HG02623 (cell line): Measurements from ENCODE around the gene MYO5C.

Experiments
- ATAC-seq: cut with Tn5 transposase; IDR thresholded peaks from one replicate; pipeline ENCODE4 v1.9.1; 2021; ENCODE audit warnings: moderate library complexity; ENCODE audit not compliant: unreplicated experiment

Gene MYO5C, protein sequence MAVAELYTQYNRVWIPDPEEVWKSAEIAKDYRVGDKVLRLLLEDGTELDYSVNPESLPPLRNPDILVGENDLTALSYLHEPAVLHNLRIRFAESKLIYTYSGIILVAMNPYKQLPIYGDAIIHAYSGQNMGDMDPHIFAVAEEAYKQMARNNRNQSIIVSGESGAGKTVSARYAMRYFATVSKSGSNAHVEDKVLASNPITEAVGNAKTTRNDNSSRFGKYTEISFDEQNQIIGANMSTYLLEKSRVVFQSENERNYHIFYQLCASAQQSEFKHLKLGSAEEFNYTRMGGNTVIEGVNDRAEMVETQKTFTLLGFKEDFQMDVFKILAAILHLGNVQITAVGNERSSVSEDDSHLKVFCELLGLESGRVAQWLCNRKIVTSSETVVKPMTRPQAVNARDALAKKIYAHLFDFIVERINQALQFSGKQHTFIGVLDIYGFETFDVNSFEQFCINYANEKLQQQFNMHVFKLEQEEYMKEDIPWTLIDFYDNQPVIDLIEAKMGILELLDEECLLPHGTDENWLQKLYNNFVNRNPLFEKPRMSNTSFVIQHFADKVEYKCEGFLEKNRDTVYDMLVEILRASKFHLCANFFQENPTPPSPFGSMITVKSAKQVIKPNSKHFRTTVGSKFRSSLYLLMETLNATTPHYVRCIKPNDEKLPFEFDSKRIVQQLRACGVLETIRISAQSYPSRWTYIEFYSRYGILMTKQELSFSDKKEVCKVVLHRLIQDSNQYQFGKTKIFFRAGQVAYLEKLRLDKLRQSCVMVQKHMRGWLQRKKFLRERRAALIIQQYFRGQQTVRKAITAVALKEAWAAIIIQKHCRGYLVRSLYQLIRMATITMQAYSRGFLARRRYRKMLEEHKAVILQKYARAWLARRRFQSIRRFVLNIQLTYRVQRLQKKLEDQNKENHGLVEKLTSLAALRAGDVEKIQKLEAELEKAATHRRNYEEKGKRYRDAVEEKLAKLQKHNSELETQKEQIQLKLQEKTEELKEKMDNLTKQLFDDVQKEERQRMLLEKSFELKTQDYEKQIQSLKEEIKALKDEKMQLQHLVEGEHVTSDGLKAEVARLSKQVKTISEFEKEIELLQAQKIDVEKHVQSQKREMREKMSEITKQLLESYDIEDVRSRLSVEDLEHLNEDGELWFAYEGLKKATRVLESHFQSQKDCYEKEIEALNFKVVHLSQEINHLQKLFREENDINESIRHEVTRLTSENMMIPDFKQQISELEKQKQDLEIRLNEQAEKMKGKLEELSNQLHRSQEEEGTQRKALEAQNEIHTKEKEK (N-terminal part only)

DNA sequence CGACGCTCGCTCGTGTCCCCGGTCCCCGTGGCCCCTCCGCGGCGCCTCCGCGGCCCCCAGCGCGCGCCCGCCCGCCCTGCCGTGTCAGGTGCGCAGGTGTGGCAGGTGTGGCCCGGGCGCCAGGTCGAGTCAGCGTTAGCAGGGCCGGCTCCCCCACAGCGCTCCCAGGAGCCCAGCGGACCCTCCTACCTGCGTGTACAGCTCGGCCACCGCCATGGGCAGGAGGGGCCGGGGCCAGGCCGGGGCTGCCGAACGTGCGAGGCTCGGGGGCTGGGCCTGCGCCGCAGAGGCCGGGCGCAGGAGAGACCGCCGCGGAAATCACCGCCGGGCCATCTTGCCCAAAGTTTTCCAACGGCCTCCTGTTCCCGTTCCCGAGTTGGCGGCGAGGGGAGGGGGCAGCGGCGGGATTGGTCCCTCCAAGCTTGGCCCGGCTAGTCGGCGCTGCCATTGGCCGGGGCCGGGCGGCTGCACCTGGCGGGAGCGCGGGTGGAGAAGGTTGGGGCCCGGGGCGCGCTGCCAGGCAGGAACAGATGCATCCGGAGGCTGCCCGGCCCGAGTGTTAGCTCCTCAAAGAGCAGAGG lies at the start of gene MYO5C:
TSS of gene MYO5C (minus strand) at position 384 of the 581 bp plus-strand sequence. CDS start at position 216, 168 bp downstream.
- no peak for ATAC-seq

DNA sequence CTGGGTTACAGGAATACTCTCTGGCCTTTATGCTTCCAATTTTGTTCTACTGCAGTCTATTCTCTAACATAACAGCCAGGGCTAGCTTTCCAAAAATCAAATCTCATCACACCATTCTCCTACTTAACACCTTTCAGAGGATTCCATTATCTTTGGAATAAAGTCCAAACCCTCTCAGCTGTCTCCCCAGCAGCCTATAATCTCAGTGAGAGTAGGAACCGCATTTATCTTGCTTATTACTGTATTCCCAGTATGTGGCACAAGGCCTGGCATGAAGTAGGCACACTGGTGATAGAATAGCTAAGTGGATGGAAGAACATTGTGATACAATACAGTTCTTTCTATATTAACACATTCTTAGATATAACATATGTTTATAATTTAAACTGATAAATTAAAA lies 49.0 kb upstream of the MYO5C start:
- ATAC-seq = no peak

DNA sequence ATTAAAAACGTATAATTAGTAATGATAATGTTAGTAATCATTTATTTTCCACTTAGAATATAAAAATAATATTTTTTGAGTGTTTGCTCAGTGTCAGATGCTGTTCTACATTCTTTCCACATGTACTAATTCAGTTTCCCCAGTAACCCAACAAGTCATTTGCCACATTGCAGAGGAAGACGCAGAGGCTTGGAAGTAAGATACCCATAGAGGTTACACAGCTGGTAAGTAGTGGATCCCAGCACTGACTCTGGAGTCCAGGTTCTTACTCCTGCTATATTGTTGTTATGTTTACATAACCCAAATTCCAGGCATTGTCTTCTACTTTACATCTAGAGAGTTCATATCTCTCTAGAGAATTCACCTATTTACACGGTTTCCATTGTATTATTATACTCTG lies 48.2 kb upstream of the MYO5C start:
- no peak for ATAC-seq

DNA sequence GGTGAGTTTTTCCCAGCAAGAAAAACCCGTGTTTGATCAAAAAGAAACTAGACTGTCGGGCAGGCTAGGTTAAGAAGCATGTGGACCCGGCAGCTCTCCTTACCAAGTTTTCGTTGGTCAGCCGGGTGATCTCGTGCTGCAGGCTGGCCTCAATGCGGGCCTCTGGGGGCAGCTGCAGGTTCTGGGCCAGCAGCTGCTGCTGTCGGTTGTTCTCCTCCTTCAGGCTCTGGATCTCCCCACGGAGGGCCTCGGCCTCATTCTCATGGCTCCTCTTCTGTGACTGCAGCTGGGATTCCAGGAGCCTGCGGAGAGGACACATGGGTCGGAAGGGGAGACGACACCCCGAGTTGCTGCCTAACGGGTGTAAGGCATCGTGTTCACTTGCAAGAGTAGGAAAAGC lies 44.5 kb upstream of the MYO5C start:
- no peak for ATAC-seq

DNA sequence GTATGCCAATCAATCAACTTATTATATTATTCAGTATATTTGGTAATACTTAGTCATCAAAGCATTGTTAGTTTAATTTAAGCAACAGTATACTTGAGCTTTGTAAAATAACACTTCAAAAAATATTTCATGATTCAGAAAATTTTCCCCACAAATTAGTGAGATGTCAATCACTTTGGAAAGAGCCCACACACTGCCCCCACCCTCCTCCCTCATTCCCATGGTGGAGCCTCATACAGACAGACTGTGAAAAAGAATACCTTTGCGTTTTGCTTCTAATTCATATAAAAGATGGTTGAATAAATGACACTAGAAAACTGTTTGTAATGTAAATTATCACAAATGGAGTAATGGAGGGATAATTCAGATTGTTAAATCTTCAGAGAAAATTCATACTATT lies 43.3 kb upstream of the MYO5C start:
- no peak for ATAC-seq

DNA sequence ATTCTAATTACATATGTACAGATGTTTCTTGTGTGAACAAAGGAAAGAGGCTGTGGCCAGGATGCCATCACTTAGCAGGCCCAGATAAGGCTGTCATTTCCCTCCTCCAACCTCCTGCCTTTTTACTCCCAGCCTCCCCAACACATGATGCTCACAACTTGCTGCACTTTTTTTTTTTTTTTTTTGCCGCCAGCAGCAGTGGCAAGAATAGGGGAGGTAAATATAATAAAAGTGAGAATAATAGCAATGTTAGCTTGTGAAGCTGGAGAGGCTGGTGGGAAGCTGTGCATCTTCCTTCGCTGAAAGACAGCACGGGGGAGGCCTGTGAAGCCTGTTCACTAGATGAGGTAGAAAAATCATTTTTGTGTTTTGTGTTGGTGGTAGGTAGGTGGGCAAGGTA lies 42.5 kb upstream of the MYO5C start:
- no peak for ATAC-seq

DNA sequence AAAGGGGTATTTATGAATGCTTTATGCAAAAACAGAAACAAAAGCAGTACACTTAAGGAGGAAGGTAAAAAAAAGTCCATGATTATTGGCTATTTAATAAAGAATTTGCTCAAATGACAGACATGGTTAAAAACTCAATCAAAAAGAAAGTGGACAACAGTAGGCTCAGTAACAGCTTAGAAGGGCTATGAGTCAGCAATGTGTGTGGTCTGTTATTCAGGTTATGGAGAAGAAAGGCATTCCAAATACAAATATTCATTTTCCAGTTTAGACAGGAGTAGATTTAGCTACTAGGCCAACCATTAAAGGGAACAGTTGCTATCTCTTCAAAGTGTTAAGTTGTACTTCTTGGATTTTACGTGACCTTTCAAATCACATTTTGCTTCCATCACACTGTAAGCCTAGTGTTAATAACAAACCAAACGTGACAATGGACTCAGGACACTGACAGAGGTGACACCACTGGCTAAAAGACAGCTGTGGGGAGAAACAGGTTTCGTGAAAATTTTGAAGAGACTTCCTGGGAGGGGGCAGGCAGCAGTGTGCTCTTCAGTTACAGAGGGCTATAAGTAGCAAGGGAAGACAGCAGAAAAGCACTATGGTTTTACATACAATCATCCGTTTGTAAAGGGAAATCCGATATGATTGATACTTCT lies 41.7 kb upstream of the MYO5C start:
- no peak for ATAC-seq

DNA sequence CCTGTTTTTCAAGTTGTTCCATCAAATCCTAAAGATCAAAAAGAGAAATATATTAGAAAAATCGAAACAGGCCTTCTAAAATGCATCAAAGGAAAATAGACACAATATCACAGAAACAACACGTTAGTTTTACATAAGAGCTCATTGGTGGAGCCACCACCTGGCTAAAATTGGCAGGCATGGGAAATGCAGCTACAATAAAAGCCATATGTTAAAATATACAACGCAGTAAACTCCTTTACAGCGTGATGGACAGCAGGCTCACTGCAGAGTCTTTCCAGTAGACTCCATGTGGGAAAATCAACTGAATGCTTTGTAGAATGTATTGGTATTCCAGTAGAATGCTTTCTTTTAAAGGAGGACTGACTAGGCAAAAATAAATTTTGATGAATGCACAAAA lies 40.9 kb upstream of the MYO5C start:
- ATAC-seq = no peak

DNA sequence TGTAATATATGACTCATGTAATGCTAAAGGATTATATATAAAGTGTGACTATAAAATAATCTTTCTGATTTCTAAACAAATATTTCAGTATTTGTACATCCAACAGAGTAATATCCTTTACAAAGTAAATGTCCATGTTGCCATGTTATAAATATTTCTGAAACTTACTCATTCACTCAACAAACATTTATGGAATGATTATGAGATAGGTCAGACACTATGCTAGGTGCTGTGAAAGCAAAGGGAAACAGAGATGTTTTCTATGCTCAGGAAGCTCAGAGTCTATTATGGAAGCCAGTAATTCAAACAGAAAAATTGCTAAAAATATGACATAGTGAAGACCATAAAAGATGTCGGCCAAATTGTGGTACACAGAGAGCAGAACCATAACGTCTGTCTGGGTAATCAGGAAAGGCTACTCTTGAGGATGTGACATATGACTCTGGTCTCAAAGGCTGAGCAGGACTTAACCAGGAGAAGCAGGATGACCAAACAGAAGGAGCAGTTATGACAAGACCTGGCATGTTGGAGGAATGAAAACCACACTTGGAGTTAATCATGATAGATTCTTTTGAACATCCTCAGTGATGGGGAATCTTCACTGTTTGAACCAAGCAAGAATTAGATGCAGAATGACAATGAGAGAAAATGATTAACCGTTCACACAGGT lies 39.0 kb upstream of the MYO5C start:
- ATAC-seq = no peak

DNA sequence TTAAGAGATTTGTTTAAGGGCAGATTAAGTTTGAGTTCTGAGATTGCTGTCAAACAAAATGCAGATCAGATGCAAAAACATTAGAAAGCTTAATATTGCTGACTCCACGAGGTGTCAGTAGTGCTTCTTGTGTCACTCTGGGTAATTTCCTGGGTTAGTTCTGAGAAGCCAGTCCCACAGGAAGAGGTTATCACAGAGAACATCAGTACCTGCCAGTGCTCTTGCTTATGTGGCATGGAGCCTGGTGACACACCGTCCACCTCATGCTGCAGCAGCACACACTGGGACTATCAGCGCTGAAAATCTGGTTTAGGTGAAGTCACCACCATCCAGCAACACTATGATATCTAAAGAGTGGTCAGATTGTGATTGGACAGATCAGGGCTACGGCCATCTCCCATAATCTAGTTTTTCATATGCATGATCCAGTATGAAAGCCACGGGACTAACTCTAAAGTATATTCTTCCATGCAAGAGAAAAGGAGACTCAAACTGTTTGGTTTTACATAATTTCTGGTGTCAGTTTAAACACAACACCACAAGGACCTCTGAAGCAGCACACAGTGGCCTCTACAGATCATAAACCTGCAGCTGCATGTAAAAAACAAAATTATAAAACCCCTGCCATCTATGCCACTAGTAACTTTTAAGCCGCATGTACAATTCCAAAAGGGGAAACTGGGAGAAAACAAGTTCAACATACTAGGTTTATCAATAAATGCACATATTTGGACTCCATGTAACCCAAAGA lies 36.1 kb upstream of the MYO5C start:
- peak; percentile 87 for ATAC-seq

DNA sequence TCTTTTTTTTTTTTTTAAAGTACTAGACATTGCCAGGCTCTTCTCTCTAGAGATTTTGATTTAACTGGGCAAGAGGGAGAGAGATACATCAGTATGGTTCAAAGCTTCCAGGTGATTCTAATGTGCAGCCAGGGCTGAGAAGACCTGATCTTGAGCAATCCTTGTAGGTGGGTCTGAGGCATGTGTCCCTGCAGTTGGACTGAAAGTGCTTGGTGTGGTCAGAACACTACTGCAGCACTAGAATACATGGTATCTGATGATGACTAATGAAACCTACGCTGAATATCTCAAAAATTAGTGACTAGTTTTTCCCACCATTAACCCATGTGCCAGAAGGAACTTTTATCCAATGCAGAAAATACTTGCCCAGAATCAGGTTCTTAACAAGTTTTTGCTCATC lies 34.4 kb upstream of the MYO5C start:
- no peak for ATAC-seq

DNA sequence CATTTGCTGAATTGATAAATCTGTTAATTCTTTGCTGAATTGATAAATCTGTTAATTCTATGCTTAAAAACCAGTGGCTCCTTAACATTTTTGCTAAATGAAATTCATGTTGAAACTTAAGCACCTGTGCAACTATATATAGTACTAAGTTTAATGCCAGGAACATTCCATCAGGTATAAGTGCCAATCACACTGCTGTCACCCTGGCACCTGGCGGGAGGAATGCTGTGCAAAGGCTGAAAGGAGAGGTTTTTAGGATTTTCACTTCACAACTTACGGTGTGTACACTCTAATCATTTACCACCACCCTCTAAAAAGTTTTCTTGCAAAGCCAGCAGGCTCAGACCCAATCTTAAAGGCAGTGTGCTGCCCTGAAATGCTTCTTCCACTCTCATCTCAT lies 33.5 kb upstream of the MYO5C start:
- ATAC-seq = no peak

DNA sequence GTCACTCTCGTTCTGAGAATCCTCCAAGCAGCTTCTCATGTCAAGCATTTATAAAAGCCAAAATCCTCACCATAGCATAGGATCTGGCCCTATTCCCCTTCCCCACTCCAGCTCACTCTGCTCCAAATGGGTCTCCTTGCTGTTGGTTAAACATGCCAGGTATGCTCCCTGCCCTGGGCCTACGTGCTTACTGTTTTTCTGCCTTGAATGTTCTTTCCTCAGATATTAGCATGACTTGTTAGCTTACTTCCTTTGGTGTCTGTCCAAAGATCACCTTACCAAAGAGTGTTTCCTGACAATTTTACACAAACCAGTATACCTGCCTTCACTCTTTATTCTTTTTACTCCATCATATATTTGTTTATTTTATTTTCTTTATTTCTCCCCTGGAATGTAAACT lies 33.1 kb upstream of the MYO5C start:
- ATAC-seq = no peak

DNA sequence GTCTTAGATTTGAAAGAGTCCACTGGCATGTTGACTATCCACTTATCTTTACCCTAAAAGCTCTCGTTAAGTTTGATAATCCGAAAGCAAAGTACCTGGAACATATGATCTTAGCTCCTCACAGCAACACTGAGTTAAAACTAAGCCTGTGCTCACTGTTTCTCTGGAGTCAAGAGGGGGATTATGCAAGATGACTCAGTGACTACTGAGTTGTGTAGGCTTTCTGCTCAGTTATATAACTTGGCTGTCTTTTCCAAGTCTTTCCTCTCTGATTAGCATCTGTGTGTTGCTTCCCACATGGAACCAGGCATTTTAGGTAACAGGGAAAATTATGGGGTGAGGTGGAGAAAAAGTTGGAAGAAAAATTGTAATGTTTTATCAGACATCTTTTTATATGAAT lies 31.2 kb upstream of the MYO5C start:
- ATAC-seq = no peak

DNA sequence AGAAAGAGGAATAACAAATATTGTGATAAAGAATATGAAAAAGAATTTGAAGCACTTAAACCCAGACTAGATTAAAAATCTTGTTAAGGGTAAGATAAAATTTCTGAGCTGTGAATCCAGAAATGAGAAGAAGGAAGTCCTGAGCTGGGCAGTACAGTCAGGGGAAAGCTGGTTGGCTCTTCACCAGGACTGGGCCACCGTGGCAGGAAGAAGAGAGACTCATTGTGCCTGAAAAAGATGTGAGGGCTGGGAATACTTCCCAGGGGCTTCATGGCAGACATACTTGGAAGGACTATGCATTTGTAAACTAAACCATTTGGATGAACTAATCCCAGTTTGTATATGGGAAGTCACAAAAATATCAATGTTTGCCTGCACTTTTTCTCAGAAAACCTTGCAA lies 28.5 kb upstream of the MYO5C start:
- no peak for ATAC-seq

DNA sequence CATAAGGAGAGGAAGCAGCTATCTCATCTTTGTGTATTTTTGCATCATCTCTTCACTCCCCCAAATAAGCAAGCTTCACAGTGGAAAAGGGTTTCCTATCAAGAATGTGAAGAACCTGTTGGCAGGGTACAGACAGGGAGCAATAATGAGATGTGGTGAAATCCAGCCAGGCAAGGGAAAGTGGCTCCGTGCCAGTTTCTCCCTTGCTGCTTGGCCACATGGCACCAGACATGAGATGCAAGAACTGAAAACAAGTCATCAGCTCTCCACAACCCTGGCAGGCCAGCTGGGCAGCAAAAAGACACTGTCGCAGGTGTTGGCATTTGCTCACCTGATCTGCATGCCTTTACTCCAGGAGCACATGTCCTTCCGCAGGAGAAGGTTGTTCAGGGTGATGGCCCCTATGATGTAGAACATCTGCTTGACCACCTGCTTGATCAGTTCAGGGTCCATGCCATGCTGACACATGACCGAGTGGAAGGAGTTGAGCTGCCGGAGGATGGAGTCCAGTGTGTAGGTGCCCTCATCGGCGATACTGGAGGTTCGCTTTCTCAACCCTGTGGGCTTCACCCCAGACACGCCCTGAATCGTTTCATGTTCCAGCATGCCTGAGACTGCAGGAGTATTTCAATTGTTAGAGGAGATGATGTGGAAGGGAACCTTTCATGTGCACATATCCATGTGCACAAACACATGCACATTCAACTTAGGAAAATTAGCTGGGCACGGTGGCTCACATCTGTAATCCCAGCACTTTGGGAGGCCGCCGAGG lies 23.3 kb upstream of the MYO5C start:
- no peak for ATAC-seq

DNA sequence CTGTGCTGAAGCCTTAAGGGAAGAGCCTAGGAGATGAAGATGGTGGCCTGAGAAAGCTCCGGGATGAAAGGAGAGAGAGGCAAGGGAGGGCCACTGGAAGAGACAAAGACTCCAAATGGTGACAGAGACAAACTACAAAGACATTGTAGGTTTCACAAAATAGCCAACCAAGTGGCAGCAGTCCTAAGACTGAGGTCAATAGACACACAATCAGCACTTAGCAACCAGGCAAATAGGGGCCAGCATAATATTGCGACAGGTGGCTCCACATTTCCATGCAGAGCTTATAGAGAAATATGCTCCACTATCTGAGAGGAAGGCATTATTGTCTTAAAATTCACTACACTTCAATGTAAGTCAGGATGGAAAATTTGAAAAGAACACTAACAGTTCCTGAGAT lies 22.1 kb upstream of the MYO5C start:
- no peak for ATAC-seq

DNA sequence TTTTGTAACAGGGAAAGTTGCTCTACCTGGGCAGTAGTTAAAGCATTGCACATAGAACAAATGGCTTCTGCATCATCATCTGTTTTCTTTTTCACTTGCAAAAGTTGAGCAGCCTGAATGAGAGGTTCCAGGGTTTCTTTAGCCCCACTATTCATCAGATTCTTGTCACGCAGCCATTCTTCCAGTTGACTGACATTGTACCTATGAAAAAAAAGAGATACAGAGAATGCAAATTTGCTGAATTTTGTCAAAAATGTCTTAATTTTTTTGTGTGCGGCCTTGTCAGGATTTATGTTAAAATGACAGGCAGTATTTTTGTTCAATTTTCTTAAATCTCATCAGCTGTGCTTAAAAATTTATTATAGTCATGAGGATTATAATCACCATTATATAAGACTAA lies 21.4 kb upstream of the MYO5C start:
- no peak for ATAC-seq
